K562 treated with DMSO at 1 percent for 24 hours (cell line): ENCODE measurements around the gene PECR. TPM values are rescaled to one million over a fixed set of nuclear protein-coding genes. Genes with fewer than 3 reads are reported as not detected.

Experiments
- total RNA-seq: library from RNA; unstranded; fragments of 300-600 nt; gene quantifications from 2 replicates; pipeline ENCODE4 v1.2.3, GENCODE V29; 2022; ENCODE audit warnings: low read depth; ENCODE audit not compliant: insufficient read depth

Gene PECR
- total RNA-seq, result 10.3 and 12.4 TPM in 2 replicates

DNA sequence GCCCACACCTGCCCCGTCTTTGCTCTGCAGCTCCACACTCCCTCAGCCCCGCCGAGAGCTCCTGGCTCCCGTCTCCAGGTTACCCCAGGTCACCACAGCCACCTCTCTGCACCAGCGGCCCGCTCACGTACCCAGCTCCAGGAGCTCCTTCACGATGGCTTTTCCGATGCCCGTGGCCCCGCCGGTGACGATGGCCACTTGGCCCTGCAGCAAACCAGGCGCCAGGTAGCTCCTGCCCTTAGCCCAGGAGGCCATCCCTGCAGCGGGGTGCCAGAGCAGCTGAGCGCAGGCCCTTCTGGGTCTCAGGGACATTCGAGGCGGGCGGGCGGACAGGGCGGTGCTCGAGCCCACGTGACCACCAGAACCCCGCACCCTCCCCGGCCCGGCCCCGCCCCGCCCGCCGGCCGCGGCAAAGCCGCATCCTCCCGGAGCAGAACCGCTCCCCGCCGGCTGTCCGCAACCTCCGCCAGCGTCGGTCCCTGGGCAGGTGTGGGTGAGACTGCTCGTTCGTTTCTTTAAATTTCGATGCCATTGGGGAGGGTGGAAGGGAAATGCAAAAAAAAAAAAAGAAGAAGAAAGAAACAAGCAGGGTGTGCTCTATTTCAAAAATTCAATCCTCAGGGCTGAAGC is at the start of gene PECR, which contains the start of gene TMEM169:
TSS of gene PECR (minus strand) at position 323 of the 630 bp plus-strand sequence. CDS start at position 255, 68 bp downstream.
TSS of gene TMEM169 (plus strand) at position 433 of the 630 bp plus-strand sequence. CDS start 14,045 bp downstream, outside the sequence.

DNA sequence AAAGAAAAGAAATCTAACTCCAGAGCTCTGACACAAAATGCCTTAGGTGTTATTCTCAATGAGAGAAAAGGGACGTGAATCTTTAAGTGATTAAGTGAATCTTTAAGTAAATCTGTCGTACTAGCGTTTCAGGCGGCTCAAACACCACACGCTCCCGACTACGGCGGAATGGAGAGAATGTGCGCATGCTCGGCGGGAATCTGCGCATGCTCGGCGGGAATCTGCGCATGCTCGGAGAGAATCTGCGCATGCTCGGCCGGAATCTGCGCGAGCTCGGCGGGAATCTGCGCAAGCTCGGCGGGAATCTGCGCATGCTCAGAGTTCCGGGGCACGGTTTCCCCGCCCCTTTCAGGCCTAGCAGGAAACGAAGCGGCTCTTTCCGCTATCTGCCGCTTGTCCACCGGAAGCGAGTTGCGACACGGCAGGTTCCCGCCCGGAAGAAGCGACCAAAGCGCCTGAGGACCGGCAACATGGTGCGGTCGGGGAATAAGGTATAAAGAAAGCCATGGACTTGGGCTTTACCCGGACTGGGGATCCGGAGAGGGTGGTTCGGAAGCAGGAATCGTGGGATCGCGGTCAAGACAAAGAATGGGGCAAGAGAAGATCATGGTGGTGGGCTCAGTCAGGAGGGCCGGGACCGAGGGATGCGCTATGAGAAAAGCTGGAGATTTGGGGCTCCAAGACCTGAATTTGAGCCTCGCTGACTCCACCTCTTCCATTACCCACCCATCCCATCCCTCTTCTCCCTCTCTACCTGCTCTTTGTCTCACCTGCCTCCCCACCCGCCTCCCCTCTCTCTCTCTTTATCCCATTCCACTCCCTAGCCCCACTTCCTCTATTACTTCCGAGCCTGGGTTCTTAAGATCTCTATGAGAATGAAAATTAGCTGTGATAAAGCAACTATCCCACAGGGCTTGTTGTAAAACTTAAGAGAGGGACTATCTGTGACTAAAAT is 27.6 kb upstream of the PECR start, which contains the start of gene XRCC5:
TSS of gene XRCC5 (plus strand) at position 382 of the 955 bp plus-strand sequence. CDS start at position 471, 89 bp downstream.

DNA sequence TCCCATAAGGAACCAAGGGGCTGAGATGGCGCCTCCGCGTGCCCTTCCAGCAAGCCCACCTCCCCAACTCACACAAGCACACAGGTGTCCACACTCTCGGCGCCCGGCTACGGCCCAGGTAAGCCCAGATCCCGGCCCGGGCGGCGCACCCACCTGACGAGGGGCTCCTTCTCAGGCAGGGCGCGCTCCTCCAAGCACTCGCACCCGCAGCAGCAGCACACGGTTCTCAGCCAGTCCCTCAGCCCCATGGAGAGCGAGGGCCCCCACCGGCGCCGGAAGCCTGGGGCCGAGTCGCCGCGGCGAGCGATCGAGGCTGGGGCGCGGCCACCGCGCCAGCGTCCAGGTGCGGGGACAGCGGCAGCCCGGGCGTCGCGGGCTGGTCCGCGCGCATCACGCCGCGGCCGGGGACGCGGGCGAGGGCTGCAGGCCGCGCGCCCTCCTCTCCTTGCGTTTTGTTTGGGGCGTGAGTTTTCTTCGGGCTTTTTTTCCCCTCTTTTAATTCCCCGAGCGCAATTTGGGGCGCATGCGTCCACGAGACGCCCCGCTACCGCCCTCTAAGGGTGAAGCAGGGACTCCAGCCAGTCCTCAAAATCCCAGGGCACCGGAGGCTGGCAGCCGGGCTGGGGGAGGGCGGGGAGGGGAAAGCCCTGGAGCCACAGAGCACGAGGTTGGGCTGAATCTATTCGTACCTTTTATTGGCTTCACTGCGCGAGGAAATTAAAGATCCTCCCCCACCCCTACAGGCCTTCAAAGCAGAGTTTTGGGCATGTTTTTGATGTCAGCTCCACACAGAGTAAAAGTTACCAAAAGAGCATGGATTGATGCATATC is 68.3 kb downstream of the PECR start, which contains the start of gene MREG:
TSS of gene MREG (minus strand) at position 472 of the 830 bp plus-strand sequence. CDS start at position 248, 224 bp downstream.

Other genes with a start within 250 kb of the PECR start
- 1.8 and 2.3 TPM in 2 replicates for gene MREG, start 68.3 kb downstream of the PECR start, total RNA-seq
- 0.59 and 1.2 TPM in 2 replicates for gene TMEM169, start 110 bp upstream of the PECR start, total RNA-seq
- 79.3 and 87.1 TPM in 2 replicates for gene XRCC5, start 27.5 kb upstream of the PECR start, total RNA-seq